Mucosa of gallbladder (tissue), 1 donor: ENCODE data around the gene PDHB. TPM values are rescaled to one million over a fixed set of nuclear protein-coding genes. Genes with fewer than 3 reads are reported as not detected.
A peak's percentile ranks its signal among the peaks of the same experiment; 100 is the strongest.
"Not testable (repeated sequence)": the region's sequence is repeated elsewhere in the genome, so short reads cannot be mapped to it uniquely, and the experiment has no call there.

Source experiments
- DNase-seq: peaks from one replicate; pipeline ENCODE4 v3.0.0-alpha.2; 2020; ENCODE audit warnings: low spot score
- total RNA-seq: library from RNA; stranded (reverse); gene quantifications from one replicate; pipeline ENCODE4 v1.2.1, GENCODE V29; 2021
- donor health status: DM: no; HTN: no; CAD: no.

PDHB gene
- total RNA-seq, 1 donor from 2014 or later: 57.2 TPM

DNA sequence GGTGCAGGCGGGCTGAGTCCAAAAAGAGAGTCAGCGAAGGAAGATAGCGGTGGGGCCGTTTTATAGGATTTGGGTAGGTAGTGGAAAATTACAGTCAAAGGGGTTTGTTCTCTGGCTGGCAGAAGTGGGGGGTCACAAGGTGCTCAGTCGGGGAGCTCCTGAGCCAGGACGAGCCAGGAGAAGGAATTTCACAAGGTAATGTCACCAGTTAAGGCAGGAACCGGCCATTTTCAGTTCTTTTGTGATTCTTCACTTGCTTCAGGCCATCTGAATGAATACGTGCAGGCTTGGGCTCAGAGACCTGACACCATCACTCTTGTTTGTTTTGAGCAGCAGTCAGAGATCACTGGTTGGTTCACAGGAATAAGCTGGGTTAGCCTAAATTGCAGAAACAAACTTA is 3.6 kb upstream of the PDHB start:
- DNase-seq: not testable (repeated sequence)

DNA sequence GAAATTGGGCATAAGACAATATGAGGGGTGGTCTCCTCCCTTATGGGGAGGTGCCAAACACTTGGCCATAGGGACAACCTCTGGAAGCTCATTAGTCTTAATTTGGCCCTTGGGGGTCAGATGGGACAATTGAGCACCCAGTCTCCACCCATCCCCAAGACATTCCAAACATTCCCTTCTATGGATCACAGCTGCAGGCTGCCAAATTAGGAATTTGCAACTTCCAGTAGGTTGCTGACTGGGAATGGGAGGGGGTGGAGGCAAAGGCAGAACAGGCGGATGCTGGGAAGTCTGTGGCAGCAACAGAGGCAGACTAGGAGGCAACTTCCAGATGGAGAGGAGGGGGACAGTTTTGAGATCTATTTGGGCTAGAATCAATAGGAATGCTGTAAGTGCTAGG is 1.4 kb upstream of the PDHB start:
- DNase-seq: no peak

DNA sequence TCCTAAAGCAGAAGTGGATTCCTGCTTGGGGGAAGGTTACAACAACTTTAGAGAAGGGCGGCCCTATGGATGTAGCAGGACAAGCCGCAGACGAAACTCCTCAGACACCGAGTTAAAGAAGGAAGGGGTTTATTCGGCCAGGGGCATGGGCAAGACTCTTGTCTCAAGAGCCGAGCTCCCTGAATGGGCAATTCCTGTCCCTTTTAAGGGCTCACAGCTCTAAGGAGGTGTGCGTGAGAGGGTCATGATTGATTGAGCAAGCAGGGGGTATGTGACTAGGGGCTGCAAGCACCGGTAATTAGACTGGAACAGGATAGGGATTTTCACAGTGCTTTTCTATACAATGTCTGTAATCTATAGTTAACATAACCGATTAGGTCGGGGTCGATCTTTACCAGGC is 879 bp upstream of the PDHB start:
- no peak for DNase-seq

DNA sequence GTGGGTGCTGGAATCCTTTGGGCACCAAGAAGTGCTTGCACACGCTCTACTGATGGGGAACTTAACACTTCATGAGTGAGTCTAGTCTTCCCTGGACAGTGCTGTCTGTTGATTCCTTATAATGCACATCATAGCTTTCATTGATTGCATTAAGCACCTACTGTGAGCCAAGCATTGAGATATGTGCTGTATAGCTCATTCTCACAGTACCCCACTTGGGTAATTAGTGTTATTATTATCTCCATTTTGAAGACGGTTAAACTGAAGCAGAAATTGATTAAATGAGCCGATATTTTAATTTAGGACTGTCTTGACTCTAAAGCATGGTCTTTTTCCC is 504 bp upstream of the PDHB start:
- DNase-seq: no peak

DNA sequence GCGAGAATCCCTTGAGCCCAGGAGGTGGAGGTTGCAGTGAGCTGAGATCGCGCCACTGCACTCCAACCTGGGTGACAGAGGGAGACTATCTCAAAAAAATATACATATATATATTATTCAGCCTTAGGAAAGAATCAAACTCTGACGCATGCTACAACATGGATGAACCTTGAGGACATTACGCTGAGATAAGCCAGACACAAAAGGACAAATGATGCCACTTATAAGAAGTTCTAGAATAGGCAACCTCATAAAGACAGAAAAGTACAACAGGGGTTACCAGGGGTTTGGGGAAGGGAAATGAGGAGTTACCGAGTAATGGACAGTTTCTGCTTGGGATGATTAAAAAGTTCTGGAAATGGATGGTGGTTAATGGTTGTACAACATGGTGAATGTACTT is 727 bp downstream of the PDHB start:
- DNase-seq: no peak

DNA sequence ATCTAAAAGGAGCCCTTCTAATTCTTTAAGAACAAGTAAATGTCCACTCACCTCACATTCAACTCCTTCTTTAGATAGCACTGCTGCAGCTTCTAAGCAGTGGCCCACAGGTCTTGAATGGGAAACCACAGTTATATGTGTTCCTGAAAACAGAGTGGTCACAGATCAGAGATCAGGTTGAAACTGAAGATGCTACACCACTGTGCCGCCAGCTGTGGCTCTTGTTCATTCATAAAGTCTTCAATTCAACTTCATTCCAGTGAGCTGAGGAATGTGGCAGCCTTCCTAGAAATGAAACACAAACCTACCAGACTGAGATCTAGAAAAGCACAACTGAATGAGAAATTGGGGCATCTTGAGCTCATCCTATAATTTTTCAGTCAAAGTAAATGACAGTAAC is 4.0 kb downstream of the PDHB start:
- DNase-seq: no peak

DNA sequence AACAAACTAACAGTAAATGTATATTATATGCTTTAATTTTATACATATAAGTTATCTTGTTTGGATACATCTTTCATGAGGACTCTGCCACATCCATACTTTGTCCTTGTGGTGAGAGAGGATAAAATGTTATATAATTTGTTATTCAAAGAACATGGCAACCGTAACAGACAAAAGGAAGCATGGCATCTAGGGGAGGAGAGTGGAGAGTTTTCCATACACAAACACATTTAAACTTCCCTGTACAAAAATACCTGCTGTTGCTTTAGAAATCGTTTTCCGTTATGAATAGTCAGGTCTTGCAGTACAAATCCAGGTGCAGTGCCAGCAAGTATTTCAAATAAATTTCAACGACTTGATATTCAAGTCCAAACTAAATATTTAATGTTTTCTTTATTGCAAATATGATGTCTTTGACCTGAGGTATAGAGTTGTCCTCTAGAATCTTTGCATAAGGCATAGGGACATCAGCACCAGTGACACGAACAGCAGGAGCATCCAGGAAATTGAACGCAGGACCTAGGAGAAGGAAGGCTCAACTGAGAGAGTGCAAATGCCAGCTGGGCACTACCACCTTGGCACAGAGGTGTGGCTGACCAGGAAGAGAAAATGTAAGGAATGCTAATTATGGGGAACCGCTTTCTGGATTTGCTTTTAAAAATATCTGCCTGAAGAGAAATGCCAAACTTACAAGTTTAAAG is 5.8 kb downstream of the PDHB start:
- DNase-seq: no peak

DNA sequence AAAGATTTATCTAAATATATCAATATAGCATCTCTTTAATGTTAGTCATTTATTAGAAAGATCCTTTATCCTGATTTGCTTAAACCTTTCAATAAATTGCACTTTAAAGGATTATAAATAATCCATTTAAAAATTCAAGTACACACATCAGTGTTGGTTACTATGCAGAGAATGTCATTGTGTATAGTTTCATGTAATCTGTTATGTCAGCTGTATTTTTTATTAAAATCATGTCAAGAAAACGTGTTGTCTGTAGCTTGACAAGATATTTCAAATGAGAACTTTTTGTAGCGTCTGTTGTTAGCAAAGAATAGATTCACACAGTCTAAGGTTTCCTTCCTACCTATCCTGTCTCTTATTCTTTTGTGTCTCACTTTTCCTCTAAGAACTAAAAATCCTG is 7.8 kb downstream of the PDHB start:
- no peak for DNase-seq

DNA sequence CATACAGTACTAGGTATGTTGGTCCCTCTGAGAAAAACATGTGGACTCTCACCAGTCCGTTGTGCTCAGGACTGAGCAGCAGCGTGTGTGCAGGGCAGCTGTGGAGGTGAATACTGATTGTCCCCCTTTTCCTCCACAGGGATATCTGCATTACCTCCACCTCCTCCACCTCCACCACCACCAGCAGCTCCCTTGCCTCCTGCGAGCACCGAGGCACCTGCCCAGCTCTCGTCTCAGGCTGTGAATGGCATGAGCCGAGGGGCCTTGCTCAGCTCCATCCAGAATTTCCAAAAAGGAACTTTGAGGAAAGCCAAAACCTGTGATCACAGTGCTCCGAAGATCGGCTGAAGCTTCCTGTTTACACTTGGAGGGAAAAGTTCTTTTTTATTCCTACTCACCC is 9.0 kb downstream of the PDHB start:
- DNase-seq: no peak

DNA sequence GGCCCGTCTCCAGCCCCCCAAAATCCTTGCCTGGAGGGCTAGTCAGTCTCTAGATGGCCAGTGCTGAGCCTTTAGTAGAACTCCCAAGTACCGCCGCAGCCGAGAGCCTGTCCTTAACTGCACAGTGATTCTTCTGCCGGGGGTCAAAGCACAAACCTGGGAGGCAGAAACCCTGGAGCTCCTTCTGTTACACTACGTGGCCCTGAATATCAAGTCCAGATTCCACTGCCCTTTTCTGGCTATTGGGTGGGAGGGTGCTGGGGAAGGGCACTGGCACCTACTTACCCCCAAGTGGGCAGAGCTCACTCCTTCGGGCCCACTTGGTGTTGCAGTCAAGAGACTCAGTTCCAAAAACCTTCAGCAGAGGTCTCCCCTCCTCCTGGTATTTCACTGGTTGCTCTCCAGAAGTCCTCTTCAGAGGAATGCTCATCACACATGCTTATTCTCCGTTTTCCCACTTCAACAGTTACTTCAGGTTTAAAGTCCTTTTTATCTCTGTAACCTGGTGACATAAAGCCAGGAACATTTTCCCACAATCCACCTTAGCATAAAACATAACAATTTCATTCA is 10.8 kb downstream of the PDHB start:
- no peak for DNase-seq

DNA sequence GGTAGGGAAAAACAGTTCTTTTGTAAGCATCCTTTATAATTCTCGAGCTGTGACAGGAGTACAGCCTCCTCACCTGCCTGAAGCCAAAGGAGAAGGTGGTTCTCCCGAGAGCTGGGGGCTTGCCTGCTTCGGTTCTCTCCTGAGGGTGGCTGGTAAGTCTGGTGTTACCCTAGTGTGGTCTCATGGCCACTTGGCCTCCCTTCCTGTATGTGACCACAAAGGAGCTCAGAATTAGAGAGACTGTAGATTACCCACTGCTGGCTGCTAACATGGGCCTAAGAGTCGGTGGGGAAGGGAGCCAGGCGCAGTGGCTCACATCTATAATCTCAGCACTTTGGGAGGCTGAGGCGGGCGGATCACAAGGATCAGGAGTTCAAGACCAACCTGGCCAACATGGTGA is 12.6 kb downstream of the PDHB start:
- no peak for DNase-seq

DNA sequence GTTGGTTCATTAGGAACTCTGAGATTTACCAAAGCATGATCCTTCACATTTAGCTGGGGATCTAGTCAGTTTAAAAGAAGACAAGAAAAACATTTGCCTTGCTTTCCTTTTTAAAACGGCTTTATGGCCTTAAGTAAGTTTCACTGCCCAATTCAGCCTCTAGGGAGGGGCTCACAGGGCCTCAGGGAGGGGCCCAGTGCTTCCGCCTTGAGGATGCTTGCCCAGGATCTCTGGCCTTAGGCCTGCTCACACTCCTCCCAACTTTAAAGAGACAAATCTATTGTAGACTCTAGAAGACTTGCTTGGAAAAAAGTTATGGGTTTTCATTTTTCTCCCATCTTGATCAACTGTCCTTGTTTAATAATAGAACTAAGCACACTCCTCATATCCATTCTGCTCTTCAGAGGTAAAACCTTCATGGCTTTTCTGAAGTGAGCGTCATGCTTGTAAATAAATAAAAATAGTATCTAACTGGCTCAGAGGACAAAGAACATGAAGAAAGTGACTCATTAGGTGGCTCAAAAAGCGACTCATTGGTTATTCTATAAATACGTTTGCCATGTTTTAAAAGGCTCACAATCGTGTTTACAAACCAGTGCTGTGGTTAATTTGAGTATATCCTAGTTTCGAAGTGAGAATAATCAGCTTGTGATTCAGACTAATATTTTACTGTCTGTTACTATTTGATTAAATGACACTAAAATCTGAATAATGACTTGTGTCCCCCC is 13.7 kb downstream of the PDHB start:
- DNase-seq: no peak

DNA sequence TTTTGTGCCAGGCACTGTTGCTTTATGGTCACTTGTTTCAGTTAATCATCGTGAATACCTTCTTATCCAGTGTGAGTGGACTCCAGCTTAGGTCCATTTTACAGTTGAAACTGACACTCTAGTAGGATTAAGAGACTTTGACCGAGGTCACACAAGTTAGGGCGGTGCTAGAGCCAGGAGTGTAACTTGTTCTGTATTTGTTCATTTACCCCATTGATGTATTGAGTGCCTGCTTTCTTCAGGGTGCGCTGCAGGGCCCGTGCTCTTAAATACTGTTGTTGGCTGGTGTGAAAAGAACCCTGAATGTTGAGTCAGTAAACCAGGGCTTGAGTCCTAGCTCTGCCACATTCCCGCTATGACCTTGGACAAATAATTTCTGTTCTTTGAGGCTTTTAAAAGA is 15.4 kb downstream of the PDHB start:
- no peak for DNase-seq

DNA sequence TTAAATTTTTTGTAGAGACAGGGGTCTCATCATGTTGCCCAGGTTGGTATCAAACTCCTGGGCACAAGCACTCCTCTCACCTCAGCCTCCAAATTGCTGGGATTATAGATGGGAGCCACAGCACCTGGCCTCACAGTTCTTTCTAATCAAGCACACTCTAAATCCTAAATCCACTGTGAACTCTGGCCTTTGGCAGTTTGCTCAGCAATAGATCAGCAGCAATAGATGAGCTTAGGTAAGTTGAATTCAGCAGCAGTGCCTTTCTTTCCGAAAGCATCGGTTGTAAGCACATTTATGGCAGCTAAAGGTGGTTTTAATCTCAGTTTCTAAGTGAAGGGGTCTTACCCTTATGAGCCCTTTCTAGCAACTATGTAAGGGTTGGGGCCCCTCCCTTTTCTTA is 16.6 kb downstream of the PDHB start:
- DNase-seq: no peak

DNA sequence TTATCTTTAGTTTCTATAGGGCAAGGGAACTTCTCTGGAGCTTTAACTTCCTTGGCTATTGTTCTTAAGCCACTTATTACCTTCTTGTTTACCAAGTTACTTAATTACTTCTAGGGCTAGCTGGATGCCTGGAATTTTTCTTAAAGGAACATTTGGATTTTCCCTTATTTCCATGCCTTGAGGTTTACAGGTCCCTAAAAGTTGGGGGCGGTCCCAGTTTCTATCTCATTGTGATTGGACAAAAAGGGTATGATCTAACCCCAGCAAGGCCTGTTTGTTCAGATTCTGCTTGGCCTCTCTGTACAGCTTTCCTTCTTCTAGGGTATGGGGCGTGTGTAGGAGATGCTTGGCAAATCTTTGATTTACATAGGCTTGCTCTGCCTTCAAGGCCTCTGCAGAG is 17.4 kb downstream of the PDHB start:
- no peak for DNase-seq

DNA sequence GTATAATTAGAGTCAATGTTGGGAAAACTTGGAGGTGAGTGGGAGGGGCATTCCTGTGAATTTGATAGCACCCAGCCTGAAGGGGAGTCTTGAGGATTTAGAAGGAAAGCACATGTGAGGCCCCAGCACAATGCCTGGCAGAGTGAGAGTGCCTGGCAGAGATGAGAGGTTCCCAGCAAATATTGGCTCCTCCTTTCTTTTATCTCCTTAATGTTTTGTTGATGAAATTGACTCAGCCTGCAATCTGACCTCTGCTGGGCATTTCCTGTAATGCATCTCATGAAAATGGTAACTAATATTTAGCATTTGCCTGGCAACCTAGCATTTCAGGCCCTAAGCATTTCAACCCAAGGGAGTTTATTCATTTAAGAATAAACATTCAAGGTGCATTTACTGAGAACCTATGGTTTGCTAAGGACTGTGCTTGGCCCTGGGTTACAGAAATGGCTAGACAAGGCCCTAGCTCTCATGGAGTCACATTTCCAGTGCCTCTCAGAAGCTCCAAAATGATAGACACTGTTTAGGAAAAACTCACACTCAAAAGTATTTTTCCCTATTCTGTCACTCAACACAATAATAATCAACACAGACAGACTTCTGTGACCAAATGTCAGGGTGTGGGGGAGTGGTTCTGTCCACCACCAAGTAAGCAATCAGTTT is 19.0 kb downstream of the PDHB start:
- peak; percentile 62 for DNase-seq

DNA sequence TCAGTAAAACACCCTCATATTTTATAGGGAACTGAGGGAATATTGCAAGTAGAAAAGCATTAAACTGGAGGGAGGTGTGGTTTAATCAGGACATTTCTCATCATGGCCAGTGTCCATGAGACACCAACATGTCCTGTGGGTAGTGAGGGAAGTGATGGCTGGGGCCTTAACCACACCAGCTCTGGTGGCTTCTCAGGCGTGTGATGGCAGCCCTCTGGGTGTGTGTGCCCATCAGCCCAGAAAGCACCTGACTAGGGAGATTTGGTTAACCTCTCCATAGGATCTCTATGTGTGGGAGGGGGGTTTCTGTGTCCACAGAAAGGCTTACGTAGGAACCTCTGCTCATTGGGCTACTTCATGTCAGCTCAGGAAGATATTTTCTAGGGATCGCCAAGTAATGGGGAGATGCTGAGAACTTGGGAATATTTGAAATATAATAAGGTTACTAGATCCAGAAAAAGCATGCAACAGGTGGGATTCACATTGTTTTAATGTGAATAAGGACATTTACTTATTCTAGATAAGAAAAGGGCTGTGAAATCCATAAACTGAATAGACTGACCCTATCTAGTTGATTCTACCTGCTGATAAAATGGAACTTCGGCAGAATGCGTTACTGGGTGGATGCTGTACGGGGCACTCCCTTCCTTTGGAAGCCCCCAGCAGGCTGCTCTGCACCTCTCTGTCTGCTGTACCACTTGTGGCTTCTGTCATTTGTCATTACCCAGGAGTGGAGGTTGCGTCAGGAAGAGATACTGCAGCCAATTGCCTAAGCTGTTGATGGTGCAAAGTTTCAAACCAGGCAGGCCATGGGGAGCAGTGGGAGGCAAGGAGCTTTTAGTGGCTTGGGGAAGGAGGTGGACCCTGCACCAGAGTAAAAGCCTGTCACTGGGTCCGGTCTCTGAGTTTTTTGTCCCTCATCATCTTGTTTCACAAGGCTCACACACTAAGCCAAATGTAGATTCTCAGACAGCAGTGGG is 21.5 kb downstream of the PDHB start:
- DNase-seq: no peak

DNA sequence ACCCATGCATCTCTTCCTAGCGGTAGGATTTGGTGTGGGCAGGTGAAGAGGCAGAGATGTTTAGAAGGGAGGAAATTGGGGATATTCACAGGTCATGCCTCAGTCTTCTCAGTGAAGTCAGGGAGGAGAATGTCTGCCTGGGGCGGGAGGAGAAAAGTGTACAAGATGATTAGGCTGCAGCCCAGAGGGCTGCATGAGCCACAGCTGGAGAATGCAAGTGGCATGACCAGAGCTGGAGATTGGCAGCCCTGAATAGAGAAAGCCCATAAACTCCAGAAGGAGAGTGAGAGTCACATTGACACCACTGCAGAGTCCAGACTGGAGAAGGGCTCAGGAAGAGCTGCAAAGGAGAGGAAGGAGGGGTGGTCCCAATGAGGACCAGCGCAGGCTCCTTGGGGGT is 22.6 kb downstream of the PDHB start:
- DNase-seq: no peak

DNA sequence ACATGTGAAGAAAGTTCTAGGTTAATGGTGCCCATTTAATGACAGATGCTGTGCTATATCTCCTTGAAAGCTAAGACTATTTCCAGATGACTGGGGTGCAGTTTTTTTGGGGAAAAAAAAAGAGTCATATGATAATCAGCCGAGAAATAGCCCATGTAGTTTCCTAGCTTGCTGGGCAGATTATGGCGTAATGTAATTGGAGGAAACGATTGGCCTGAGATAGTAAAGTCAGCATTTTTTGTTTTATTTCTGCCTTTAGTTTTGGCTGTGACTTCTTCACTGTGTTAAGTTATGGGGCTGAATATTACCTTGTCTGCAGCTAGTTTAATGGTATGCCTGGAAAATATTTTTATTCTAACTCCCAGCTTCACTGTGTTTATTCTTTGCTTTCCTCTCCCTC is 24.0 kb downstream of the PDHB start:
- DNase-seq: no peak

DNA sequence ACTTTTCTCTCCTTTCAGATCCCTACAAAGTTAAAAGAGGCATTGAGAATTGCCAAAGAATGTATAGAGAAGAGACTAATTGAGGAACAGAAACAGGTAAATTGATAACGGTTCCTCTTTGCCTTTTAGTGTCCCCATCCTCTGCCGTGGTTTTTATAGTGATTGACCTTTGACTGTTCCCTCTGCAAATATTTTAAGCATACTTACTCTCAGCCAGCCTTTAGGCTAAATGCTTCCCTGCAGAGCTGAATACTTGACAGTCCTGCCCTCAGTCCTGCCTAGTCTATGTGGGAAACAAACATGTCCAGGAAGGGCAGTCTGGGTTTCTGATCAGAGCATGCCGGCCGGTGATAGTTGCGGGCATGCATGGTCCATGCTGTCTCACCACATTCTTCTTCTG is 24.7 kb downstream of the PDHB start:
- no peak for DNase-seq

DNA sequence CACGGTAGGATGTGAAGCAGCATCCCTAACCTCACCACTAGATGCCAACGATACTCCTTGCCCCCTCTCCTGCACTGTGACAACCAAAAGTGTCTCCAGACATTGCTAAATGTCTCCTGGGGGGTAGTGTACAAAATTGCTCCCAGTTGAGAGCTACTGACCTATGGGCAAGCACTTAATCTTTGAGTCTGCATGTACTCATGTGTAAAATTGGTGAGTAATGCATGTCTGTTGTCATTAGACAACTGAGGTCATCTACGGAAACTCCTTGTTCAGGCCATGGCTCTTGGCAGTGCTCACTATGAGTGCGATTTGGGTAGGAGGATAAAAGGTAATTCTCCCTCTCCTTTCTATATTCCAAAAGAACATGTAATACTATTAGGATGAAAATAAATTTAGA is 29.2 kb downstream of the PDHB start:
- DNase-seq: no peak
